Vagina (tissue), 2 donors: ENCODE results near the gene YDJC.

Experiments
- POLR2A ChIP-seq, 2 donors: fragments of 450-650 bp; IDR thresholded peaks; one replicate each; pipeline ENCODE4 v1.6.1; 2017; ENCODE audit warnings: antibody characterized with exemption in 2 of 2, mild to moderate bottlenecking in 2 of 2, moderate library complexity in 2 of 2
- POLR2AphosphoS5 ChIP-seq, 2 donors: sonication (generic); formaldehyde crosslinking; IDR thresholded peaks; one replicate each; pipeline ENCODE4 v1.9.0; 2017; ENCODE audit warnings: antibody characterized with exemption in 2 of 2, mild to moderate bottlenecking in 2 of 2, low read depth in 1 of 2; ENCODE audit not compliant: insufficient read depth in 1 of 2
- TF ChIP-seq, protein P1 (sequence below), 3 experiments: fragments of 450-650 bp in 2 of 3; fragments of 200-600 bp in 1 of 3; sonication (generic) in 1 of 3; IDR thresholded peaks; one replicate each; pipeline ENCODE4 v1.5.1; 2017 to 2019; ENCODE audit warnings: antibody characterized with exemption in 3 of 3, mild to moderate bottlenecking in 2 of 3, moderate library complexity in 2 of 3

DNA sequence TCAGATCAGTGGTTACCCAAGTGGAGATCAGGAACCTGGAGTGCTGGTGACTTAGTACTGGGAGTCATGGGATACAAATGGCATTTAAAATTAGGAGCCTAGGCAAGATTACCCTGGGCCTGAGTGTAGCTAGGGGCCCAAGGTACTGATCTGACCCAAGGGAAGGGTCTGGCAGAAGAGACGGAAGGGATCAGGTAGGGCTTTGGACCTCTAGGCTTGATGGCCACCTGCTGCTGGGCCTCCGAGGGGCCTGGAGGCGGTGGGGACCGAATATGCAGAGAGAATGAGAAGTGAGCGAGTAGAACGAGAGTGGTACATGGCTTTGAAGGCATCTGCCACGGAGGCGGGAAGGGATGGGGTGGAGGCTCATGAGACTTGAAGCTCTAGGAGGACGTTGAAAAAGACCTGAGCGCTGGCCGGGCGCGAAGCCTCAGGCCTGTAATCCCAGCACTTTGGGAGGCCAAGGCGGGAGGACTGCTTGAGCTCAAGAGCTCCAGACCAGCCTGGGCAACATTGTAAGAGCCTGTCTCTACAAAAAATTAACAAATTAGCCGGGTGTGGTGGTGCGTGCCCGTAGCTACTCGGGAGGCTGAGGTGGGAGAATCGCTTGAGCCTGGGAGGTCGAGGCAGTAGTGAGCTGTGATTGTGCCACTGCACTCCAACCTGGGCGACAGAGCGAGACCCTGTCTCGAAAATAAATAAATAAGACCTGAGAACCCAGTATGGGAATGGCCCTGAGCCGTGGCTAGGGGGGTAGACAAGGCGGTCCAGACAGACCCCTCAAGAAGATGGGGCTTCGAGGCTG, 35.4 kb upstream of the YDJC start:
- no peak for TF ChIP-seq POLR2A (IDR thresholded peaks at IDR 0.05)
- TF ChIP-seq, protein P1, sequence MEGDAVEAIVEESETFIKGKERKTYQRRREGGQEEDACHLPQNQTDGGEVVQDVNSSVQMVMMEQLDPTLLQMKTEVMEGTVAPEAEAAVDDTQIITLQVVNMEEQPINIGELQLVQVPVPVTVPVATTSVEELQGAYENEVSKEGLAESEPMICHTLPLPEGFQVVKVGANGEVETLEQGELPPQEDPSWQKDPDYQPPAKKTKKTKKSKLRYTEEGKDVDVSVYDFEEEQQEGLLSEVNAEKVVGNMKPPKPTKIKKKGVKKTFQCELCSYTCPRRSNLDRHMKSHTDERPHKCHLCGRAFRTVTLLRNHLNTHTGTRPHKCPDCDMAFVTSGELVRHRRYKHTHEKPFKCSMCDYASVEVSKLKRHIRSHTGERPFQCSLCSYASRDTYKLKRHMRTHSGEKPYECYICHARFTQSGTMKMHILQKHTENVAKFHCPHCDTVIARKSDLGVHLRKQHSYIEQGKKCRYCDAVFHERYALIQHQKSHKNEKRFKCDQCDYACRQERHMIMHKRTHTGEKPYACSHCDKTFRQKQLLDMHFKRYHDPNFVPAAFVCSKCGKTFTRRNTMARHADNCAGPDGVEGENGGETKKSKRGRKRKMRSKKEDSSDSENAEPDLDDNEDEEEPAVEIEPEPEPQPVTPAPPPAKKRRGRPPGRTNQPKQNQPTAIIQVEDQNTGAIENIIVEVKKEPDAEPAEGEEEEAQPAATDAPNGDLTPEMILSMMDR (IDR thresholded peaks at IDR 0.05) = no peak
- no peak for TF ChIP-seq POLR2AphosphoS5 (IDR thresholded peaks at IDR 0.05; ENCODE audit: insufficient read depth in 1 of 2, low read depth in 1 of 2)
